GM10248 (cell line): Measurements from ENCODE around the gene SOS2.

Source experiments
- CTCF ChIA-PET: fragments of 300-600 bp; sonication (Branson Sonifier 250); formaldehyde crosslinking; extraction: SDS; loops from one replicate; lab custom pipeline; 2021; ENCODE audit warnings: antibody characterized with exemption; lab: Yijun Ruan, JAX
- POLR2A ChIA-PET: fragments of 350-650 bp; sonication (Branson Sonifier 250); formaldehyde crosslinking; extraction: SDS; loops from one replicate; lab custom pipeline; 2020; ENCODE audit warnings: antibody characterized with exemption; lab: Yijun Ruan, JAX
- DNase-seq: peaks from one replicate; pipeline ENCODE4 v3.0.0; 2012; ENCODE audit errors: extremely low spot score
- CTCF ChIP-seq: IDR thresholded peaks from 2 replicates; pipeline ENCODE4 v1.5.1; 2012; ENCODE audit warnings: mild to moderate bottlenecking, low read depth; ENCODE audit errors: extremely low read depth, missing control alignments, control extremely low read depth

Gene SOS2

DNA sequence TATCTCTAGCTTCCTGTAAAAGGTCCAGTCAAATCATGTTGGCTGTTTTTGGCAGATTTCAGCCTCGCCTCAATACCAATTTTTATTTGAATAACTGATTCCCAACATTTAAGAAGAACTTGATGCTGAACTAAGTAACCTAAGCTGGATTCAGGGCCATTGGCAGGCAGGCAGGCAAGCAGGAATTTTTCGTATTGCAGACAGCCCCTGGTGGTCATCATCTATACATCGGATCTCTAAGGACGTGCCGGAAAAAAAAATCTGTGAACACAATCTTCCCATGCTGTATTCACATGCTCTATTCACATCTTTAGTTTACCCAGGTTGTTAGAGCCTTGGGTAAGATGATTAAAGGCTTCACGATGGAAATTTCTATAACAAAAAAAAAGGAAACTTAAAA lies 122.0 kb downstream of the SOS2 start:
- TF ChIP-seq CTCF: no peak
- CTCF ChIA-PET: interaction anchor here (1.1 to 14.5 kb wide), 2 partner anchors 245 to 257 kb away, joined by 3 to 183 read pairs; partner anchors contain the start of gene NEMF

DNA sequence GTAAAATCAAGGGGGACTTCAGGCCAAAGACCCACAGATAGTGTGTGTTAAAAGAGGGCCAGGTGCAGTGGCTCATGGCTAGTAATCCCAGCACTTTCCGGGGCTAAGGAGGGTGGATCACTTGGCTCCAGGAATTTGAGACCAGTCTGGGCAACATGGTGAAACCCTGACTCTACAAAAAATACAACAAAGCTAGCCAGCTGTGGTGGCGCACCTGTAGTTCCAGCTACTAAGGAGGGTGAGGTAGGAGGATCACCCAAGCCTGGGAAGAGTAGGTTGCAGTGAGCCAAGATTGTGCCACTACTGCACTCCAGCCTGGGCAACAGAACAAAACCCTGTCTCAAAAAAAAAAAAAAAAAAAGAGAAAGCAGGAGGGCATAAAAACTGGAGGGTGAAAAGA lies 123.5 kb downstream of the SOS2 start:
- DNase-seq: no peak
- ChIA-PET CTCF (interaction anchor here (0.7 to 14.5 kb wide), 8 partner anchors 21 to 474 kb away, joined by 3 to 183 read pairs (median 6); partner anchors contain the start of gene NEMF), POLR2A (interaction anchor here (0.6 to 0.7 kb wide), 3 partner anchors 37 to 424 kb away, joined by 3 to 6 read pairs (median 3); partner anchors contain the start of gene MAP4K5)
- TF ChIP-seq CTCF: no peak

More for the DNA sequence above, 122.0 kb downstream of the SOS2 start:
- POLR2A ChIA-PET: no interaction called here
- DNase-seq: no peak

DNA sequence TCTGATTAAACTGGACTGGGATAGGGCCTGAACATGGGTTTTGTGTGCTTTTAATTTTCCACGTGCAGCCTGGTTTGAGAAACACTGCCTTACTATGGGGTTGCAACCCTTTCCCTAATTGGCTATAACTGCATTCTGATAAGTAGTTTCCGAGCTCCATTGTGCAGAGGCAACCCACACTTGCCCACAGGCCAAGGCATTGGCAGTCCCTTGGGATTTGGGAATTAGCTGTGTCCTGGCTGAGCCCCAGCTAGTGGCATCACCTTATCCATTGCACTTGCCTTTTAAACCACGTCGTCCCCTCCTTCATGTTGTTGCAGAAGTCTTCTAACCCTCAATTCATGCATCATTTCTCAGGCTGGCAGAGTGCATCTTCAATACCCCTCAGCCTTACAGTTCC lies 125.2 kb downstream of the SOS2 start:
- no peak for TF ChIP-seq CTCF
- DNase-seq: no peak
- ChIA-PET CTCF (interaction anchor here (0.7 to 14.5 kb wide), 6 partner anchors 10 to 252 kb away, joined by 3 to 183 read pairs (median 4); partner anchors contain the start of gene VCPKMT), POLR2A (no interaction called here)

GRCh38 chr14:50103558-50103957 lies 127.8 kb downstream of the SOS2 start:
- no peak for DNase-seq
- ChIA-PET POLR2A (interaction anchor here (1.5 kb wide), 1 partner anchor 66 kb away, joined by 17 read pairs; no protein-coding TSS in a partner anchor), CTCF (interaction anchor here (1.2 to 14.5 kb wide), 13 partner anchors 9 to 252 kb away, joined by 3 to 183 read pairs (median 7); partner anchors contain the start of genes NEMF and VCPKMT)
- TF ChIP-seq CTCF: no peak

DNA sequence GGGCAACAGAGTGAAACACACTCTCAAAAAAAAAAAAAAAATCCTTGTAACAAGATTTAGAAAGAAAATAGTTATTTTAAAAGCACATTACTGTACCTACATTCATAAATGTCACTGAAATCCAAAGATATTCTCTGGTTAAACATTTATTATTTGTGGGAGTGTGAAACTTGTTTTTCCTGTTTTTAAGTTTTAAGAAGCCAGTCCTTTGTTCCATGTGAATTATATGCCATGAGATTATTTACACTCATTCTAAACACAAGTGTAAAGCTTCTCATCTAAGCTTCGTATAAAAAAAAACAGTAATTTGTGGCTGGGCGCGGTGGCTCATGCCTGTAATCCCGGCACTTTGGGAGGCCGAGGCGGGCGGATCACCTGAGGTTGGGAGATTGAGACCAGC lies 130.0 kb downstream of the SOS2 start:
- TF ChIP-seq CTCF: no peak
- ChIA-PET POLR2A (no interaction called here), CTCF (interaction anchor here (0.8 to 14.5 kb wide), 6 partner anchors 11 to 237 kb away, joined by 3 to 183 read pairs (median 4); no protein-coding TSS in a partner anchor)
- no peak for DNase-seq

DNA sequence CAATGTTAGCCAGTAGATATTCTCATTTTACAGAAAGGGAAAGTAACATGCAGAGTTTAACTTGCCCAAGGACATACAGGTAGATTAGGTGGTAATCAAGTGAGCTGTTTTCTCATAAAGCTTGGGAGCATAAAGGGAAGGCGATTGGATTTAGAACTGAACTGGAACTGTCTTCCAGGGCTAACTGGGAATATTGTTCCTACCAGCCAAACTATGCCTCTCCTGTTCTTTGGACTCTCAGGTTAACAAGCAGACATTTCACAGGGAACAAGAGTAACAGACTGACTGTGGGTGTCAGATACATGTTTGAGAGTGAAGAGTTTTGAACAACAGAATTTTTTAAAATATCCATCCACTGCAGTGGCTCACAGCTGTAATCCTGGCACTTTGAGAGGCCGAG lies 130.6 kb downstream of the SOS2 start:
- no peak for DNase-seq
- ChIA-PET POLR2A (no interaction called here), CTCF (interaction anchor here (1.0 to 14.5 kb wide), 4 partner anchors 10 to 247 kb away, joined by 3 to 183 read pairs (median 4); no protein-coding TSS in a partner anchor)
- TF ChIP-seq CTCF: no peak
